ENCODE data around the gene UMODL1. TPM values are rescaled to one million over a fixed set of nuclear protein-coding genes. Genes with fewer than 3 reads are reported as not detected.

Gene UMODL1
- total RNA-seq, 2 donors from 2014 or later, result 0.35 to 0.37 TPM

DNA sequence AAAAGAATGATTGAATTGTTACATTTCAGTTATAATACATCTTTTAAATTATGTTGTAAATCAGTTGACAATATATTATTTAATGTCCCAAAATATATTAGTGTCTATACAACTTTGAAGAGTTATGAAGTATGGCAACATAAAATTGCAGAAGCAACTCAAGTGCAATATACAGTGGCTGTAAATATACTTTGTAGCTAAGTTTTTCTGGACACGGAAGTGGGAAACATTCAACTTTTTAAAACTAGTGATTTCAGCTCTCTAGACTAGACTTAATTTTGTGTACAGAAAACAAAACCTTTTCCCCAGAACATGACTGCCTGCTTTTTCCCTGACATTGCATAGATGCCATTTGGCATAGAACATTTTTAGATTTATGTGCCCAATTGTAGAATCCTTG, 118.3 kb downstream of the UMODL1 start:
- Histone ChIP-seq H3K4me1 (no peaks in the 10 kb centered on the region), H3K27me3 (no peaks in the 10 kb centered on the region), H3K9me3 (no peaks in the 10 kb centered on the region), H3K4me3 (no peak overlapping the region), H3K9ac (ENCODE audit: low read depth in 2 of 2, low read length in 2 of 2) (no peak overlapping the region), H3K36me3 (no peaks in the 10 kb centered on the region), H3K27ac (no peak overlapping the region)
- TF ChIP-seq, protein P1, sequence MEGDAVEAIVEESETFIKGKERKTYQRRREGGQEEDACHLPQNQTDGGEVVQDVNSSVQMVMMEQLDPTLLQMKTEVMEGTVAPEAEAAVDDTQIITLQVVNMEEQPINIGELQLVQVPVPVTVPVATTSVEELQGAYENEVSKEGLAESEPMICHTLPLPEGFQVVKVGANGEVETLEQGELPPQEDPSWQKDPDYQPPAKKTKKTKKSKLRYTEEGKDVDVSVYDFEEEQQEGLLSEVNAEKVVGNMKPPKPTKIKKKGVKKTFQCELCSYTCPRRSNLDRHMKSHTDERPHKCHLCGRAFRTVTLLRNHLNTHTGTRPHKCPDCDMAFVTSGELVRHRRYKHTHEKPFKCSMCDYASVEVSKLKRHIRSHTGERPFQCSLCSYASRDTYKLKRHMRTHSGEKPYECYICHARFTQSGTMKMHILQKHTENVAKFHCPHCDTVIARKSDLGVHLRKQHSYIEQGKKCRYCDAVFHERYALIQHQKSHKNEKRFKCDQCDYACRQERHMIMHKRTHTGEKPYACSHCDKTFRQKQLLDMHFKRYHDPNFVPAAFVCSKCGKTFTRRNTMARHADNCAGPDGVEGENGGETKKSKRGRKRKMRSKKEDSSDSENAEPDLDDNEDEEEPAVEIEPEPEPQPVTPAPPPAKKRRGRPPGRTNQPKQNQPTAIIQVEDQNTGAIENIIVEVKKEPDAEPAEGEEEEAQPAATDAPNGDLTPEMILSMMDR (IDR thresholded peaks at IDR 0.05), result no peak
- no peak for DNase-seq
- intact Hi-C loops (cut with DNase I), result no loop called here

DNA sequence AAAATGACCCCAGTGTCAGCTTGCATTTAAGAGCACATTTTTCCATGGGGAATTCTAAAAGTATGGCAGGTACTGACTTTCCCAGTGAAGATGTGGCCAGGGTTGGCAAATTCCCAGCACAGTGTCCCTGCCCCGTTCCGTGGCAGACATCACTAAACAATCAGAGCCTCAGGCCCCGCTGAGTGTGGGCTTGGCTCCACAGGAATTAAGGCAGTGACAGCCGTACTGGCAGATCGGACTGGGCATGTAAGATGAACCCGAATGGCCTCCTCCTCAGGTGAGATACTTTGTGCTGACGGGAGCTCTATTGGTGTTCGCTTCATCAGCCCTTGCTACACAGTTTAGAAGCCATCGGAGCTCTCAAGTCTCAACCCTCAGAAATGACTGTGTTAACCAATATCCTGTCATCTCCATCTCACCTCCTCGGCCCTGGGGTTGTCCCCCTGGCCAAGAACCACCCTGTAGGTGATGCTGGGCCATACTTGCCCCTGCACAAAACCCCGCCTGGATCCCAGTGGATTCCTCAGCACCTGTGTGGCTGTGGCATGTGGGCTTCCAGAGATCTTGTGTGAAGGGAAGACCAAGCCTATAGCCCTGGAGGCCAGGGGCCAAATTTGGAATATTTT, 118.9 kb downstream of the UMODL1 start:
- Histone ChIP-seq H3K9ac (ENCODE audit: low read depth in 2 of 2, low read length in 2 of 2) (no peak overlapping the region), H3K4me3 (no peak overlapping the region), H3K9me3 (no peaks in the 10 kb centered on the region), H3K27me3 (no peaks in the 10 kb centered on the region), H3K4me1 (no peaks in the 10 kb centered on the region), H3K36me3 (no peaks in the 10 kb centered on the region), H3K27ac (no peak overlapping the region)
- intact Hi-C loops (cut with DNase I), result no loop called here
- TF ChIP-seq, protein P1 (IDR thresholded peaks at IDR 0.05), result no peak
- no peak for DNase-seq

- Histone ChIP-seq H3K27me3 (no peaks in the 10 kb centered on the region), H3K36me3 (no peaks in the 10 kb centered on the region), H3K4me1 (no peaks in the 10 kb centered on the region), H3K4me3 (no peak overlapping the region), H3K27ac (no peak overlapping the region), H3K9ac (ENCODE audit: low read depth in 2 of 2, low read length in 2 of 2) (no peak overlapping the region), H3K9me3 (no peaks in the 10 kb centered on the region)
- DNase-seq, result no peak
- TF ChIP-seq, protein P1 (IDR thresholded peaks at IDR 0.05), result no peak
- intact Hi-C loops (cut with DNase I), result no loop called here
Observed at GRCh38 chr21:42190486-42190863, 119.4 kb downstream of the UMODL1 start.

GRCh38 chr21:42191064-42191463, 119.9 kb downstream of the UMODL1 start:
- Histone ChIP-seq H3K27me3 (no peaks in the 10 kb centered on the region), H3K36me3 (no peaks in the 10 kb centered on the region), H3K4me1 (no peaks in the 10 kb centered on the region), H3K9me3 (no peaks in the 10 kb centered on the region), H3K9ac (ENCODE audit: low read depth in 2 of 2, low read length in 2 of 2) (no peak overlapping the region), H3K27ac (no peak overlapping the region), H3K4me3 (no peak overlapping the region)
- TF ChIP-seq, protein P1 (IDR thresholded peaks at IDR 0.05), result no peak
- intact Hi-C loops (cut with DNase I), result no loop called here
- DNase-seq, result peak; percentile 15

- H3K4me3 ChIP-seq, result no peak overlapping the region
- no peaks in the 10 kb centered on the region for H3K36me3 ChIP-seq
- H3K27me3 ChIP-seq, result no peaks in the 10 kb centered on the region
- TF ChIP-seq, protein P1 (IDR thresholded peaks at IDR 0.05), result no peak
- intact Hi-C loops (cut with DNase I), result no loop called here
- no peak overlapping the region for H3K9ac ChIP-seq (ENCODE audit: low read depth in 2 of 2, low read length in 2 of 2)
- DNase-seq, result peak; percentile 18
- H3K9me3 ChIP-seq, result no peaks in the 10 kb centered on the region
- H3K27ac ChIP-seq, result no peak overlapping the region
- H3K4me1 ChIP-seq, result no peaks in the 10 kb centered on the region
Observed at GRCh38 chr21:42191696-42192595, 120.8 kb downstream of the UMODL1 start.

Other genes starting within 250 kb of the UMODL1 start
- gene PRDM15, start 192.0 kb upstream of the UMODL1 start, total RNA-seq, result 1 to 10 TPM; 3.2 to 6.3 TPM
- 10 to 100 TPM; 13.3 to 16.1 TPM for gene C2CD2, start 117.3 kb upstream of the UMODL1 start, total RNA-seq
- gene ZBTB21, start 61.0 kb upstream of the UMODL1 start, total RNA-seq, result 10 to 100 TPM; 10.2 to 15.1 TPM
- gene ABCG1, start 147.8 kb downstream of the UMODL1 start, total RNA-seq, result 10 to 100 TPM; 13.8 to 60.0 TPM
- 1,000 to 10,000 TPM; 2,373 to 4,154 TPM for gene TFF3, start 244.1 kb downstream of the UMODL1 start, total RNA-seq

Data from colonic mucosa (tissue), 4 donors.